Gastrocnemius medialis (tissue), 4 donors: ENCODE data around the gene XPO6. TPM values are rescaled to one million over a fixed set of nuclear protein-coding genes. Genes with fewer than 3 reads are reported as not detected.

Experiments
- ATAC-seq, 2 donors: fragments of 150-250 bp; one replicate each; pipeline ENCODE4 v1.9.1; 2016
- DNase-seq, 2 donors: peaks; one replicate each; pipeline ENCODE4 v3.0.0-alpha.2; 2019
- H3K27ac ChIP-seq, 4 donors: fragments of 200-600 bp; sonication (generic); 1 replicate in 1 of 4; 2 replicates in 3 of 4; pipeline ENCODE4 v1.5.1; 2016 to 2018; ENCODE audit warnings: mild to moderate bottlenecking in 2 of 4, moderate library complexity in 1 of 4
- H3K27me3 ChIP-seq, 3 donors: fragments of 200-600 bp; sonication (generic) in 2 of 3; 1 replicate in 1 of 3; 2 replicates in 2 of 3; pipeline versions ENCODE4 v1.5.1 to v1.6.0; 2016 to 2019; ENCODE audit warnings: mild to moderate bottlenecking in 1 of 3, moderate library complexity in 1 of 3
- H3K36me3 ChIP-seq, 2 donors: fragments of 200-600 bp; sonication (generic) in 1 of 2; one replicate each; pipeline ENCODE4 v1.5.1; 2017 to 2018
- H3K4me1 ChIP-seq, 2 donors: fragments of 200-600 bp; sonication (generic) in 1 of 2; one replicate each; pipeline ENCODE4 v1.5.1; 2016 to 2017; ENCODE audit warnings: mild to moderate bottlenecking in 2 of 2
- H3K4me3 ChIP-seq, 4 donors: fragments of 200-600 bp; sonication (generic) in 3 of 4; 1 replicate in 1 of 4; 2 replicates in 3 of 4; pipeline ENCODE4 v1.5.1; 2016 to 2019; ENCODE audit warnings: mild to moderate bottlenecking in 2 of 4
- H3K9me3 ChIP-seq, 3 donors: fragments of 200-600 bp; sonication (generic) in 2 of 3; 1 replicate in 1 of 3; 2 replicates in 2 of 3; pipeline ENCODE4 v1.5.1; 2016 to 2019
- POLR2A ChIP-seq, 2 donors: fragments of 450-650 bp; IDR thresholded peaks; one replicate each; pipeline ENCODE4 v1.6.1; 2017; ENCODE audit warnings: antibody characterized with exemption in 2 of 2, mild to moderate bottlenecking in 2 of 2, moderate library complexity in 2 of 2
- in situ Hi-C, 4 donors: fragments of 200-750 bp; cut with MboI; loops; one replicate each; pipeline versions ENCODE4 v1.15.0 to v1.8.0; 2017; ENCODE audit warnings: low sequenced_read_pairs in 4 of 4
- intact Hi-C: fragments of 100-400 bp; cut with DNase I; formaldehyde crosslinking; loops from one replicate; pipeline ENCODE4 v1.15.1; 2023; ENCODE audit warnings: low total_unique reads
- total RNA-seq, 4 donors: library from RNA; depleted of rRNA; stranded (reverse); fragments of >200 nt; gene quantifications; one replicate each; pipeline versions ENCODE4 v1.1.0 to v1.2.3, GENCODE V29; 2016
- TF ChIP-seq, protein P1 (sequence below), 5 experiments: fragments of 450-650 bp in 3 of 5; fragments of 200-600 bp in 2 of 5; sonication (generic) in 2 of 5; IDR thresholded peaks in 4 of 5; conservative IDR thresholded peaks in 1 of 5; 1 replicate in 4 of 5; 2 replicates in 1 of 5; pipeline ENCODE4 v1.5.1; 2016 to 2019; ENCODE audit warnings: antibody characterized with exemption in 5 of 5, mild to moderate bottlenecking in 3 of 5, moderate library complexity in 3 of 5

Gene XPO6
- total RNA-seq, 4 donors from 2014 or later, result 20.9 to 40.1 (median 29.6) TPM

DNA sequence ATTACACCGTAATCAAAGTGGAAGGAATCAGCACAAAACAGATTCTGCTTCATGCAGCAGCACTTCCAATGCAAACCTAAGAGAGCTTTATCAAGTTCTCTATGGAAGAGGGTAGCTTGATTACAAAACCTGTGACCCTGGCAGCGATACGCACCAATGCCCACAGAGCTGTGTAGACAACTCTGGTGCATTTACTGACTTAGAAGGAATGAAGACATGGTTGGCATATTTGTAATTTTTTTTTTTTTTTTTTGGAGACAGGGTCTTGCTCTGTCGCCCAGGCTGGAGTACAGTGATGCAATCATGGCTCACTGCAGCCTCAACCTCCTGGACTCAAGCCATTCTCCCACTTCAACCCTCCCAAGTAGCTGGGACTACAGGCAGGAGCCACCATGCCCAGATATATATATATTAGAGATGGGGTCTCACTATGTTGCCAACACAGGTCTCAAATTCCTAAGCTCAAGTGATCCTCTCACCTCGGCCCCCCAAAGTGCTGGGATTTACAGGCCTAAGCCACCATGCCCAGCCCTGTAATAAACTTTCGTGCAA lies 49.4 kb downstream of the XPO6 start:
- H3K9me3 ChIP-seq, result no peaks in the 10 kb centered on the region
- DNase-seq (no peak), ATAC-seq (no peak)
- no peak overlapping the region for H3K27ac ChIP-seq
- no peaks in the 10 kb centered on the region for H3K27me3 ChIP-seq
- H3K4me3 ChIP-seq, result no peak overlapping the region
- in situ Hi-C loops, result no loop called here
- TF ChIP-seq POLR2A (IDR thresholded peaks at IDR 0.05), result no peak
- TF ChIP-seq, protein P1, sequence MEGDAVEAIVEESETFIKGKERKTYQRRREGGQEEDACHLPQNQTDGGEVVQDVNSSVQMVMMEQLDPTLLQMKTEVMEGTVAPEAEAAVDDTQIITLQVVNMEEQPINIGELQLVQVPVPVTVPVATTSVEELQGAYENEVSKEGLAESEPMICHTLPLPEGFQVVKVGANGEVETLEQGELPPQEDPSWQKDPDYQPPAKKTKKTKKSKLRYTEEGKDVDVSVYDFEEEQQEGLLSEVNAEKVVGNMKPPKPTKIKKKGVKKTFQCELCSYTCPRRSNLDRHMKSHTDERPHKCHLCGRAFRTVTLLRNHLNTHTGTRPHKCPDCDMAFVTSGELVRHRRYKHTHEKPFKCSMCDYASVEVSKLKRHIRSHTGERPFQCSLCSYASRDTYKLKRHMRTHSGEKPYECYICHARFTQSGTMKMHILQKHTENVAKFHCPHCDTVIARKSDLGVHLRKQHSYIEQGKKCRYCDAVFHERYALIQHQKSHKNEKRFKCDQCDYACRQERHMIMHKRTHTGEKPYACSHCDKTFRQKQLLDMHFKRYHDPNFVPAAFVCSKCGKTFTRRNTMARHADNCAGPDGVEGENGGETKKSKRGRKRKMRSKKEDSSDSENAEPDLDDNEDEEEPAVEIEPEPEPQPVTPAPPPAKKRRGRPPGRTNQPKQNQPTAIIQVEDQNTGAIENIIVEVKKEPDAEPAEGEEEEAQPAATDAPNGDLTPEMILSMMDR (IDR thresholded peaks at IDR 0.05 in 4 of 5, conservative IDR thresholded peaks at IDR 0.05 in 1 of 5), result no peak
- intact Hi-C loops, result no loop called here
- H3K4me1 ChIP-seq, result peaks cover under 1 to 7% of the 10 kb centered on the region in 2 donors
- peaks cover 0 to 20% of the 10 kb centered on the region in 2 donors for H3K36me3 ChIP-seq

DNA sequence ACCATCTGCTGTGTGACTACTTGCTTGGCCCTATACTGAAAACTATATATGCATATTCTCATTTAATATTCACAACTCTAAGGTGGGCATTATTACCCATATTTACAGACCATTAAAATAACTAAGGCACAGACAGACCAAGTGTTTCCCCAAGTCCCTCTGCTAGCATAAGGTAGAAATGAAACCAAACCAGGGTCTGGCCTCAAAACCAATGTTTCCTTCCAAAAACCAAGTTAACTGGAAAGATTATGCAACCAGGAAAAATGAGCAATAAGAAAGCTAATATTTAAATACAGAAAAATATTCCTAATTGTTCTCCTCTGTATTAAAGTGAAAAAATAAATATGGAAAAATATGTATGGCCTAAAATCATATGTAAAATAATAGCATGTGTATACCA lies 50.1 kb downstream of the XPO6 start:
- Histone ChIP-seq H3K27ac (no peak overlapping the region), H3K9me3 (no peaks in the 10 kb centered on the region), H3K27me3 (no peaks in the 10 kb centered on the region), H3K4me1 (no peaks in the 10 kb centered on the region), H3K36me3 (peaks cover 0 to 20% of the 10 kb centered on the region in 2 donors), H3K4me3 (no peak overlapping the region)
- no peak for TF ChIP-seq POLR2A (IDR thresholded peaks at IDR 0.05)
- TF ChIP-seq, protein P1 (IDR thresholded peaks at IDR 0.05 in 4 of 5, conservative IDR thresholded peaks at IDR 0.05 in 1 of 5), result no peak
- in situ Hi-C loops, result no loop called here
- ATAC-seq (no peak), DNase-seq (no peak)
- intact Hi-C loops, result no loop called here

DNA sequence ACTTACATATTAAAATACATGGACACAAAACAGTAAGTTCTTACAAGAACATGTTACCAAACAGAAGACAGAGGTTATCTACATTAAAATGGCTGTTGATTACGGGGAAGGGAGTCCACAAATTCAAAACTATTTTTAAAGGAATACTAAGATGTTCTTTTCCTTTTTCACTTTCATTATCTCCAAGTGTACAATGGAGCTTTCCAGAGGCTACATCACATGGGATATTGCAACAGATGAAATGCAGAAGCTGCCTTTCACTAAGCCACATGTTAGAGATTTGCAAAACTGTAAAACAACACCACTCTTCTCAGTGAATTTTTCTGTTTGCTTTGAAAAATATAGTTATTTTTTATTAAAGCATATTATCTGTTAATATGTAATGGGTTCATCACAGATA lies 53.6 kb downstream of the XPO6 start:
- intact Hi-C loops (no loop called here), in situ Hi-C loops (no loop called here)
- Histone ChIP-seq H3K27me3 (no peaks in the 10 kb centered on the region), H3K27ac (peak overlapping the region in 1 of 4 donors; percentile 28), H3K4me3 (no peak overlapping the region), H3K36me3 (peaks cover 8 to 13% of the 10 kb centered on the region in 2 donors), H3K9me3 (no peaks in the 10 kb centered on the region), H3K4me1 (no peaks in the 10 kb centered on the region)
- DNase-seq (no peak), ATAC-seq (peak in 1 of 2 donors; percentile 74)
- TF ChIP-seq POLR2A (IDR thresholded peaks at IDR 0.05), result no peak
- TF ChIP-seq, protein P1 (IDR thresholded peaks at IDR 0.05 in 4 of 5, conservative IDR thresholded peaks at IDR 0.05 in 1 of 5), result no peak

DNA sequence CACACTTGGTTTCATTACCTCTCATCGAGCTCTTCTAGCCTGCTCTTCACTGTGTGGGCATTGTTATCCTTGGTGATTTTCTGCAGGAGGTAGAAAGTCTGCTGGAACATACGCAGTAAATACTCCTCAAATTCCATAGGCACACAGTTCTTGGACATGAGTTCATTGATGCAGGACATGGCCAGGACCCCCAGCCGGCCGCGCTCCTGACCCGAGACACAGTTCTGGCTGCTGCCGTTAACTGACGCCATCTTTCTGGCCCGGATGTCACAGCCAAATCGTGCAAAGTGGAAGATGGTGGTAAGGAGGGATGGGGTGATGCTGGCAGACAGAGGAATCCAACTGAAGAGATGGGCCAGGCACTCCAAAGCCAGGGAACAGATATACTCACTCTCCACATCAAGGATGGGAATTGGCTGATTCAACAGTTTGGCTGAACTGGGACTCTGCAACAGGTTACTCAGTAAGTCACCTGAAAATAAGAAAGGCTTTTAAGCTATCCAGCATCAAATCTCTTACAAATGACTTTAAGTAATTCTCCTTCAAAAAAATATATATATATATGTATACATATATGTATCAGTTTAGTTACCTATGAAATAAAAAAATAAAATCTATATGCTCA lies 55.6 kb downstream of the XPO6 start:
- in situ Hi-C loops, result no loop called here
- H3K36me3 ChIP-seq, result peaks cover 8 to 29% of the 10 kb centered on the region in 2 donors
- no peaks in the 10 kb centered on the region for H3K27me3 ChIP-seq
- intact Hi-C loops, result no loop called here
- no peak overlapping the region for H3K27ac ChIP-seq
- no peak overlapping the region for H3K4me3 ChIP-seq
- H3K9me3 ChIP-seq, result no peaks in the 10 kb centered on the region
- DNase-seq (no peak), ATAC-seq (no peak)
- TF ChIP-seq, protein P1 (IDR thresholded peaks at IDR 0.05 in 4 of 5, conservative IDR thresholded peaks at IDR 0.05 in 1 of 5), result no peak
- TF ChIP-seq POLR2A (IDR thresholded peaks at IDR 0.05), result no peak
- no peaks in the 10 kb centered on the region for H3K4me1 ChIP-seq
